NB4 (cell line): ENCODE data around the gene TFF2.
A peak's percentile ranks its signal among the peaks of the same experiment; 100 is the strongest.

ENCODE experiments used
- DNase-seq: peaks from one replicate; pipeline ENCODE4 v3.0.0; 2010; ENCODE audit warnings: low read depth
- H3K4me3 ChIP-seq: one replicate; pipeline ENCODE4 v1.5.1; 2011; ENCODE audit warnings: mild to moderate bottlenecking, low read depth, low read length, moderate library complexity
- MAX ChIP-seq: IDR thresholded peaks from 2 replicates; pipeline ENCODE4 v1.6.1; 2011; ENCODE audit warnings: low read depth, low read length
- MYC ChIP-seq: IDR thresholded peaks from 2 replicates; pipeline ENCODE4 v1.6.1; 2011; ENCODE audit warnings: low read depth, low read length
- POLR2A ChIP-seq: IDR thresholded peaks from 2 replicates; pipeline ENCODE4 v1.6.1; 2011; ENCODE audit warnings: mild to moderate bottlenecking; ENCODE audit not compliant: insufficient read length; ENCODE audit errors: extremely low read depth
- TF ChIP-seq, protein P1 (sequence below): IDR thresholded peaks from one replicate; pipeline ENCODE4 v1.5.1; 2012; ENCODE audit warnings: low read depth, low read length

TFF2 gene

DNA sequence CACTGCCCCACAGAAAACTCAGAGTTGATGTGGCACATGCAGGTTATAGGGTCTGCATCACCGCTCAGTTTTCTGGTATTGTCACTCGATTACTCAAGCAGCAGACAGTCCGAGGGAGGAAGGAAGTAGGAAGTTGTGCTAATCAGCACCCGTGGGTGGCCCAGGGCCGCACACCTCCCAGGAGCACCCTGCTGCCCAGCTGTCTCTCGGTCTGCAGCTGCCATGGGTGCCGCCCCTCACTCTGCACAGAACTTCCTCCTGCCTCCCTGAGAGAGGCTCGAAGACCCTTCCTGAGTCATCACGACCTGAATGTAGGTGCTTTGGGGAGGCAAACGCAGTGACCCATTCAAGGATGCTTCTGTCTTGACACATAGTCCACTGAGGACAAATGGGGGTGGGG, 31.4 kb downstream of the TFF2 start:
- TF ChIP-seq MYC = peak; percentile 26
- TF ChIP-seq, protein P1, sequence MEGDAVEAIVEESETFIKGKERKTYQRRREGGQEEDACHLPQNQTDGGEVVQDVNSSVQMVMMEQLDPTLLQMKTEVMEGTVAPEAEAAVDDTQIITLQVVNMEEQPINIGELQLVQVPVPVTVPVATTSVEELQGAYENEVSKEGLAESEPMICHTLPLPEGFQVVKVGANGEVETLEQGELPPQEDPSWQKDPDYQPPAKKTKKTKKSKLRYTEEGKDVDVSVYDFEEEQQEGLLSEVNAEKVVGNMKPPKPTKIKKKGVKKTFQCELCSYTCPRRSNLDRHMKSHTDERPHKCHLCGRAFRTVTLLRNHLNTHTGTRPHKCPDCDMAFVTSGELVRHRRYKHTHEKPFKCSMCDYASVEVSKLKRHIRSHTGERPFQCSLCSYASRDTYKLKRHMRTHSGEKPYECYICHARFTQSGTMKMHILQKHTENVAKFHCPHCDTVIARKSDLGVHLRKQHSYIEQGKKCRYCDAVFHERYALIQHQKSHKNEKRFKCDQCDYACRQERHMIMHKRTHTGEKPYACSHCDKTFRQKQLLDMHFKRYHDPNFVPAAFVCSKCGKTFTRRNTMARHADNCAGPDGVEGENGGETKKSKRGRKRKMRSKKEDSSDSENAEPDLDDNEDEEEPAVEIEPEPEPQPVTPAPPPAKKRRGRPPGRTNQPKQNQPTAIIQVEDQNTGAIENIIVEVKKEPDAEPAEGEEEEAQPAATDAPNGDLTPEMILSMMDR = no peak
- peak; percentile 90 for DNase-seq
- no peak overlapping the region for H3K4me3 ChIP-seq

- TF ChIP-seq POLR2A (no peak), MYC (no peak), MAX (no peak)
- TF ChIP-seq, protein P1 = no peak
- H3K4me3 ChIP-seq = no peak overlapping the region
- DNase-seq = no peak
Measured at GRCh38 chr21:42317826-42318746, 32.7 kb downstream of the TFF2 start.

GRCh38 chr21:42317341-42317741, 33.5 kb downstream of the TFF2 start:
- peak; percentile 20 for DNase-seq
- H3K4me3 ChIP-seq = no peak overlapping the region
- no peak for TF ChIP-seq MAX
- TF ChIP-seq, protein P1 = no peak
- TF ChIP-seq POLR2A = no peak
- TF ChIP-seq MYC = no peak

DNA sequence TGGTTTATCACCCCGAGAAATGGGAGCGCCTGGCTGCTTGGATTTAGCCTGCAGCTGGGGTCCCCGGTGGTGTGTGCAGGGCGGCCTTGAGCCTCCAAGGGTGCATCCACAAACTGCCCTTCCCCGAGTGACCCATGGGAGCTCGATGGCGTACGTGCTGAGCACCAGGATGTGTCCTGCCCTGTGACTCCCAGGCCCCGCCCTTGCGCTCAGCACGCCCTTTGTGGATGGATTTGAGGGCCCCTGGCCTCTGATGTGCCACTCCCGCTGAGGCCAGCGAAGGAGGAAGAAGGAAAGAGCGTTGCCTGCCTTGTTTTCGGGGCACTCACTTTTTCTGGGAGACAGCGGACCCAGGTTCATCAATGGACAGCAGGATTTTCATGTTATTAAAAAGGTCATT, 33.9 kb downstream of the TFF2 start:
- no peak overlapping the region for H3K4me3 ChIP-seq
- no peak for TF ChIP-seq MAX
- TF ChIP-seq, protein P1 = no peak
- no peak for TF ChIP-seq MYC
- TF ChIP-seq POLR2A = no peak
- DNase-seq = no peak

GRCh38 chr21:42315296-42315891, 35.4 kb downstream of the TFF2 start, which contains the start of gene TFF3:
Gene TFF3 (minus strand): TSS chr21:42315409. CDS start chr21:42315374, 35 bp downstream.
- no peak for DNase-seq
- no peak for TF ChIP-seq POLR2A
- TF ChIP-seq, protein P1 = no peak
- no peak for TF ChIP-seq MAX
- TF ChIP-seq MYC = no peak
- no peak within 1 kb of the TSS for H3K4me3 ChIP-seq
